ENCODE measurements around the gene USP7. TPM values are rescaled to one million over a fixed set of nuclear protein-coding genes. Genes with fewer than 3 reads are reported as not detected.

Gene USP7
- total RNA-seq, 2 experiments from 2014 or later: 155 to 163 TPM

DNA sequence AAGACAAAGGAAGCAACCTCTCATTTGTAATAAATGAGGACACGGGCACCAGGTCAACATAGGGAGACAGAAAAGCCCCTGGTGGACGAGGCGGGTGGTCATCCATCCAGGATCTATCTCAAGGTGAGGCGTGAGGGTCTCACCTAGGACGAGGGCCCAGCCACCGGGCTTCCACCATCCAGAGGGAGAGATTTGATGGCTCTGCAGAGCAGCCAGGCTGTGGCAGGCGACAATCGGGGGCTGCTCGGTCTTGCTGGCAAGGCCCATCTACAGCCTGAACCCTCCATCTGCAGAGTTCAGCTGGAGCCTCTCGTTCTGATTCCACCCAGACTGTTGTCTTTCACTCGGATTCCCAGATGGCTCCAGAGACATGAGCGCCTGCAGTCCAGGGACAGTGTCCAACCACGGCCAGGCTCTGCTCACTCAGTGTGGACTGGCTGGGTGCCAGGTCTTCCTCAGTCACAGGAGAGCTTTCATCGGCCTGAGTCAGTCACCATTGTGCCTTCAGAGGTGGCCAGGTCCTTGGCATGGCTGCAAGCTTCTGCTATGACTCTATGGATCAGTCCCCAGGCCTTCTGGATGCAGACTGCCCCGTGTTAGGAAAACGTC is 75.7 kb downstream of the USP7 start:
- ATAC-seq: no peak
- Mint-ChIP-seq H3K27ac (no peak overlapping the region), H3K4me3 (no peak overlapping the region), H3K27me3 (no peaks in the 10 kb centered on the region), H3K9me3 (no peaks in the 10 kb centered on the region), H3K4me1 (ENCODE audit: low read depth) (peaks cover 15% of the 10 kb centered on the region), H3K36me3 (ENCODE audit: low read depth) (peaks cover 26% of the 10 kb centered on the region)
- TF ChIP-seq, protein P1, sequence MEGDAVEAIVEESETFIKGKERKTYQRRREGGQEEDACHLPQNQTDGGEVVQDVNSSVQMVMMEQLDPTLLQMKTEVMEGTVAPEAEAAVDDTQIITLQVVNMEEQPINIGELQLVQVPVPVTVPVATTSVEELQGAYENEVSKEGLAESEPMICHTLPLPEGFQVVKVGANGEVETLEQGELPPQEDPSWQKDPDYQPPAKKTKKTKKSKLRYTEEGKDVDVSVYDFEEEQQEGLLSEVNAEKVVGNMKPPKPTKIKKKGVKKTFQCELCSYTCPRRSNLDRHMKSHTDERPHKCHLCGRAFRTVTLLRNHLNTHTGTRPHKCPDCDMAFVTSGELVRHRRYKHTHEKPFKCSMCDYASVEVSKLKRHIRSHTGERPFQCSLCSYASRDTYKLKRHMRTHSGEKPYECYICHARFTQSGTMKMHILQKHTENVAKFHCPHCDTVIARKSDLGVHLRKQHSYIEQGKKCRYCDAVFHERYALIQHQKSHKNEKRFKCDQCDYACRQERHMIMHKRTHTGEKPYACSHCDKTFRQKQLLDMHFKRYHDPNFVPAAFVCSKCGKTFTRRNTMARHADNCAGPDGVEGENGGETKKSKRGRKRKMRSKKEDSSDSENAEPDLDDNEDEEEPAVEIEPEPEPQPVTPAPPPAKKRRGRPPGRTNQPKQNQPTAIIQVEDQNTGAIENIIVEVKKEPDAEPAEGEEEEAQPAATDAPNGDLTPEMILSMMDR (IDR thresholded peaks at IDR 0.05): no peak
- ChIA-PET POLR2A (interaction anchor here (1.1 kb wide), 1 partner anchor 24 kb away, joined by 3 read pairs; no protein-coding TSS in a partner anchor), CTCF (interaction anchor here (6.7 kb wide), 1 partner anchor 8 kb away, joined by 39 read pairs; no protein-coding TSS in a partner anchor)
- DNase-seq: no peak
- intact Hi-C loops (cut with micrococcal nuclease): no loop called here

DNA sequence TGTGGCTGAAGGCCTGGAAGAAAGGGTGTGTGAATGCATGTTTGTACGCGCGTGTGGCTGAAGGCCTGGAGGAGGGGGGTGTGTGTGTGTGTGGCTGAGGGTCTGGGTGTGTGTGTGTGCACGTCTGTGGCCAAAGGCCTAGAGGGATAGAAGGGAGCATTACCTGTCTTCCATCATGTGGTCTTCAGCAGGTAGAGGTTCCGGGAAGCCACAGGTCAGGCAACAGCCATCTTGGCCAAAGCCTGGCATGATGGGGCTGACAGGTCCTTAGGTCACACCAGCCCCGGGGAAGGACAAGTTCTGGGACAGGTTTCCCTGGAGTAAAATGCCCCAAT is 76.3 kb downstream of the USP7 start:
- ATAC-seq: no peak
- H3K36me3 Mint-ChIP-seq (ENCODE audit: low read depth): peaks cover 20% of the 10 kb centered on the region
- DNase-seq: no peak
- H3K4me3 Mint-ChIP-seq: no peak overlapping the region
- intact Hi-C loops (cut with micrococcal nuclease): no loop called here
- POLR2A ChIA-PET: no interaction called here
- H3K27ac Mint-ChIP-seq: no peak overlapping the region
- H3K4me1 Mint-ChIP-seq (ENCODE audit: low read depth): peaks cover 15% of the 10 kb centered on the region
- CTCF ChIA-PET: interaction anchor here (1.4 kb wide), 1 partner anchor 122 kb away, joined by 3 read pairs; no protein-coding TSS in a partner anchor
- H3K9me3 Mint-ChIP-seq: no peaks in the 10 kb centered on the region
- TF ChIP-seq, protein P1 (IDR thresholded peaks at IDR 0.05): no peak
- H3K27me3 Mint-ChIP-seq: no peaks in the 10 kb centered on the region

DNA sequence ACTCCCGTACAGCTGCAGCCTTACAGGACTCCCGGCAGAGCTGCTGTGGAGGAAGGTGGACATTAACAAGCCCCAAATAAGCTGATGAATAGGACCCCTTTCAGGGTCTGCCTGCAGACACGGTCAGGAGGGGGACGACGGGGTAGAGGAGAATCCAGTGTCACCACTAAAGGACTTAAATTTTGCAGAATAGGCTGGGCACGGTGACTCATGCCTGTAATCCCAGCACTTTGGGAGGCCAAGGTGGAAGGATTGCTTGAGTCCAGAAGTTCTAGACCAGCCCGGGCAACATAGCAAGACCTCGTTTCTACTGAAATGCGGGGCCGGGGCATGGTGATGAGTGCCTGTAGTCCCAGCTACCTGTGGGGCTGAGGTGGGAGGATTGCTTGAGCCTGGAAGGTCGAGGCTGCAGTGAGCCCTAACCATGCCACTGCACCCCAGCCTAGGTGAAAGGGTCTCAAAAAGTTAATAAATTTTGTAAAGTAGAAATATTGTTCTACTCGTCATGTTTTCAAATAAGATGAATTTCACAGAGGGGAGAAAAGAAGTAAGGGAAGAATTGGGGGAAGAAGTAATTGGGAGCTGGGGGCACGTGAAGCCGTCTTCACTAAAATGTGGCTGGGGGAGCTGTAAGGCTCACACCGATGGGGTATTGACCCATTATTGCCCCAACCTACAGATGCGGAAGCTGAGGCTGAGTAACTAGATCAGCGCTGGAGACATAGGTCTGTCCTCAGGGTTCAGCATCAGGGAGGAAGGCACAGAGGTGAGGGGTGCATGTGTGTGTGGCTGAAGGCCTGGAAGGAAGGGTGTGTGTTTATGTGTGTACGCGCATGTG is 76.9 kb downstream of the USP7 start:
- no peak for DNase-seq
- ChIA-PET POLR2A (interaction anchor here (1.4 kb wide), 1 partner anchor 13 kb away, joined by 3 read pairs; no protein-coding TSS in a partner anchor), CTCF (interaction anchor here (0.9 to 1.4 kb wide), 3 partner anchors 13 to 122 kb away, joined by 3 to 4 read pairs (median 3); no protein-coding TSS in a partner anchor)

DNA sequence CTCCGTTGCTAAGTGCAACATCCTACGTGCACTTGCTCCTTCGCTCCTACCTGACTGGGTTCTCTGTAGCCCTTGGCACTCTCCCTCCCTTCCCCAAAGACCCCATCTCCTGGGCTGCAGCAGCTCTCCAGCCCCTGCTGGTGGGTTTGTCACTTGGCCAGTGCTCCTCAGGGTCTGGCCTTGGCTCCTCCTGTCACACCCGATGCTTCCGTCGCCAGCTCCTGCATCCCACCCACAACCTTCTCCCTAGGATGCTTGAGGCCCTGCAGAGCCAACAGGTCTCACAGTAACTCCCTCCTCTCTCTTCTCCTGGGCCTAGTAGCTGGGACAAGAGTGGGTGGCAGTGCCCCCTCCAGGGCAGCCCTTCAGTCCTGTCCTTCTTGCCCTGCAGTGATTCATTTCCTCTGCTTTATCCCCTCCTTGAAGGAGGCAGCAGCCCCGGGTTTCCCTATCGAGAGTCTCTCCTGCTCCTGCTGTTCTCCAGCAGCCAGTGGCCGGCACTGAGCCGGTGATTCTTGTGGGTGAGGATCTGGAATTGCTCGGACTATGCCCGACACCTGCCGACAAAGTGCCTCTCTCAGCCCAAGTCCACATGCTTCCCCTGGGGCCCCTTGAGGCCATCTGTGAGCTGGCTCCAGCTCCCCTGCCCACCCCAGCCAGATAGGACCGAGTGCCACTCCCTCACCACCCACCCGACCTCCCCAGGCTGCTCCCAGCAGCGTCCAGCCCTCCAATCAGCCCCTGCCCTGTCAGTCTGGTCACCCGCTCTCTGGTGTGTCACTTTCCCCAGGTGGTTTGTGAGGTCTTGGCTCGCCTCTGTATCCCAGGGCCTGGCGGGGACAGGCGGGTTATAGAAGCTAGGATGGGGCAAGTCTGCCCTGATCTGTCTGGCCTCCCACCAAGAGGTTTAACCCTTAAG is 77.8 kb downstream of the USP7 start:
- H3K27ac Mint-ChIP-seq: no peak overlapping the region
- POLR2A ChIA-PET: interaction anchor here (1.4 kb wide), 1 partner anchor 12 kb away, joined by 3 read pairs; no protein-coding TSS in a partner anchor
- DNase-seq: no peak

More for the DNA sequence above, 76.9 kb downstream of the USP7 start:
- no peak overlapping the region for H3K4me3 Mint-ChIP-seq
- TF ChIP-seq, protein P1 (IDR thresholded peaks at IDR 0.05): no peak
- H3K36me3 Mint-ChIP-seq (ENCODE audit: low read depth): peaks cover 16% of the 10 kb centered on the region
- intact Hi-C loops (cut with micrococcal nuclease): no loop called here
- H3K4me1 Mint-ChIP-seq (ENCODE audit: low read depth): peaks cover 15% of the 10 kb centered on the region
- H3K9me3 Mint-ChIP-seq: no peaks in the 10 kb centered on the region
- ATAC-seq: no peak
- no peak overlapping the region for H3K27ac Mint-ChIP-seq
- H3K27me3 Mint-ChIP-seq: no peaks in the 10 kb centered on the region

More for the DNA sequence above, 77.8 kb downstream of the USP7 start:
- H3K4me3 Mint-ChIP-seq: no peak overlapping the region
- intact Hi-C loops (cut with micrococcal nuclease): no loop called here
- CTCF ChIA-PET: interaction anchor here (0.9 to 1.4 kb wide), 4 partner anchors 12 to 319 kb away, joined by 3 to 4 read pairs (median 3); no protein-coding TSS in a partner anchor
- TF ChIP-seq, protein P1 (IDR thresholded peaks at IDR 0.05): no peak
- H3K27me3 Mint-ChIP-seq: no peaks in the 10 kb centered on the region
- H3K9me3 Mint-ChIP-seq: no peaks in the 10 kb centered on the region
- H3K36me3 Mint-ChIP-seq (ENCODE audit: low read depth): peaks cover 9% of the 10 kb centered on the region
- H3K4me1 Mint-ChIP-seq (ENCODE audit: low read depth): peaks cover 12% of the 10 kb centered on the region
- ATAC-seq: peak; percentile 25

Data from activated CD8-positive, alpha-beta T cell treated with anti-CD3 and anti-CD28 coated beads for 36 hours (primary cell).